DND-41 (cell line): ENCODE results near the gene NCF2.

ENCODE experiments used
- EZH2 ChIP-seq: IDR thresholded peaks from 3 replicates; pipeline ENCODE4 v1.6.1; 2012; ENCODE audit warnings: borderline replicate concordance, low read depth, mild to moderate bottlenecking, moderate library complexity, low read length, inconsistent platforms; ENCODE audit not compliant: severe bottlenecking
- TF ChIP-seq, protein P1 (sequence below): IDR thresholded peaks from 2 replicates; pipeline ENCODE4 v1.5.1; 2012; ENCODE audit warnings: borderline replicate concordance, low read length, moderate library complexity, mild to moderate bottlenecking; ENCODE audit not compliant: poor library complexity, severe bottlenecking; ENCODE audit errors: extremely low read depth

GRCh38 chr1:183584147-183584546 is 6.1 kb downstream of the NCF2 start:
- no peak for TF ChIP-seq EZH2
- TF ChIP-seq, protein P1, sequence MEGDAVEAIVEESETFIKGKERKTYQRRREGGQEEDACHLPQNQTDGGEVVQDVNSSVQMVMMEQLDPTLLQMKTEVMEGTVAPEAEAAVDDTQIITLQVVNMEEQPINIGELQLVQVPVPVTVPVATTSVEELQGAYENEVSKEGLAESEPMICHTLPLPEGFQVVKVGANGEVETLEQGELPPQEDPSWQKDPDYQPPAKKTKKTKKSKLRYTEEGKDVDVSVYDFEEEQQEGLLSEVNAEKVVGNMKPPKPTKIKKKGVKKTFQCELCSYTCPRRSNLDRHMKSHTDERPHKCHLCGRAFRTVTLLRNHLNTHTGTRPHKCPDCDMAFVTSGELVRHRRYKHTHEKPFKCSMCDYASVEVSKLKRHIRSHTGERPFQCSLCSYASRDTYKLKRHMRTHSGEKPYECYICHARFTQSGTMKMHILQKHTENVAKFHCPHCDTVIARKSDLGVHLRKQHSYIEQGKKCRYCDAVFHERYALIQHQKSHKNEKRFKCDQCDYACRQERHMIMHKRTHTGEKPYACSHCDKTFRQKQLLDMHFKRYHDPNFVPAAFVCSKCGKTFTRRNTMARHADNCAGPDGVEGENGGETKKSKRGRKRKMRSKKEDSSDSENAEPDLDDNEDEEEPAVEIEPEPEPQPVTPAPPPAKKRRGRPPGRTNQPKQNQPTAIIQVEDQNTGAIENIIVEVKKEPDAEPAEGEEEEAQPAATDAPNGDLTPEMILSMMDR, result no peak
